ENCODE data around the gene ATP2C1. TPM values are rescaled to one million over a fixed set of nuclear protein-coding genes. Genes with fewer than 3 reads are reported as not detected.

The ATP2C1 gene
- total RNA-seq, 2 experiments from 2014 or later, result 47.4 to 48.5 TPM

DNA sequence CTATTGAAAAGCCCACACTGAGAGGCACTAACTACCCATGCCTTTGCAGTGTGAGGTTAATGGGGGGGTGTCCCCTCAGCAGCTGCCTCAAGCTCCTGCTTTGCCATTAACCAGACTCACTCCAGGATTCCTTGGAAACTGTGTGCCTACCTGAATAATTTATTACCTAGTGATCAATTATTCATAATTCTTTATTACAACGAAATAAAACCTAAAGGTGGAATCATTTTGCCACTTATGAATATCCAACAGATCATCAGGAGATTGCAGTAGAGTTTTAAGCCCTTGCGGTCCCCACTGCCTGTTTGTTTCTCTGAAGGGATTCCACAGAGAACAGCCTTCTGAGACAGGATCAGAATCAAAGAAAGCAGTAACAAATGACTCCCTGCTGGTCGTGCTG is 156.1 kb downstream of the ATP2C1 start:
- intact Hi-C loops (cut with DNase I, micrococcal nuclease), result no loop called here
- CTCF ChIA-PET, result no interaction called here

DNA sequence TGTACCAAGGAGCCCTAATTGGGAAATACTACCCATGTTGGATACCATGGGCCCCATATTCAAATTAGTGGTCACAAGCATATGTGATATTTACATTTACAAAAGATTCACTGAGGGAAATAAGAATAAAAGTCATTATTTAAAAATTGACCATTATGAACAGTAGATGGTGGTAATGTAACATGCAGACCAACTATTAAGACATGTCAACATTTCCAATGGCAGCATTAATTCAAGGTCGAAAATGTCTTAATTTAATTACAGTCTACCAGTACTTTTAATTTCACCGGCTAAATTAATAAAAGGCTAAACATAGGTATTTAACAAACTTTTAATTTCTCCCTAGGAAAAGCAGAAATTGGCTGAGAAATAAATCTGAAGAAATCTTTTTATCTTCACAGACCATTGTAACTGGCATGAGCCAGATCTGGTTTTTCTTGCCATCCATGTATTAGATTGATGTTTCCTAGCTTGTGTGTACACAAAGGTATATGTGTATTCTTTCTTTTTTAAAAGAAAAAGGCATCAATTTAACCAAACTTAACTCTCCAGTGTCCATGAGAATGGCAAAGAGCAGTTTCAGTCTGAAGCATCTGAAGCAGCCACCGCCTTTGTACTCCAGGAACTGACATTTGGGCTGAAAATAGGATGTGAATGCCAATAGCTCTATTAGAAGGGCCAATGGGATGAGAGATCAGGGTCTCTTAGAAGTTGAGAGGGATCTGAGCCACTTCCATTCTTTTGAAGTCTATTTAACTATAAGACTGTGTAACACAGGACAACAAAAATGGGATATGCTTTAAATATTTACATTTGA is 159.4 kb downstream of the ATP2C1 start:
- CTCF ChIA-PET, result no interaction called here
- H3K36me3 Mint-ChIP-seq (ENCODE audit: low read depth), result no peaks in the 10 kb centered on the region
- no peaks in the 10 kb centered on the region for H3K9me3 Mint-ChIP-seq (ENCODE audit: low read depth)
- ATAC-seq (no peak), DNase-seq (no peak)
- no peaks in the 10 kb centered on the region for H3K27me3 Mint-ChIP-seq
- POLR2A ChIA-PET, result interaction anchor here (0.6 kb wide), 1 partner anchor 18 kb away, joined by 3 read pairs; no protein-coding TSS in a partner anchor
- no peak overlapping the region for H3K27ac Mint-ChIP-seq
- H3K4me1 Mint-ChIP-seq, result no peaks in the 10 kb centered on the region
- intact Hi-C loops (cut with DNase I, micrococcal nuclease), result no loop called here
- H3K4me3 Mint-ChIP-seq, result no peak overlapping the region

More for the DNA sequence above, 156.1 kb downstream of the ATP2C1 start:
- ATAC-seq (no peak), DNase-seq (no peak)
- POLR2A ChIA-PET, result no interaction called here
- Mint-ChIP-seq H3K27me3 (no peaks in the 10 kb centered on the region), H3K4me3 (no peak overlapping the region), H3K9me3 (ENCODE audit: low read depth) (peaks cover 12% of the 10 kb centered on the region), H3K36me3 (ENCODE audit: low read depth) (peaks cover 2% of the 10 kb centered on the region), H3K4me1 (no peaks in the 10 kb centered on the region), H3K27ac (no peak overlapping the region)

Other genes starting within 250 kb of the ATP2C1 start
- gene PIK3R4, start 147.3 kb upstream of the ATP2C1 start, total RNA-seq, result 10 to 100 TPM; 27.3 to 32.3 TPM
- 1 to 10 TPM; 8.2 to 9.1 TPM for gene ASTE1, start 132.7 kb downstream of the ATP2C1 start, total RNA-seq
- 1 to 10 TPM; 1.0 to 1.3 TPM for gene NEK11, start 132.8 kb downstream of the ATP2C1 start, total RNA-seq